Astrocyte (in vitro differentiated cells and primary cell): ENCODE results near the gene SIGLEC8. TPM values are rescaled to one million over a fixed set of nuclear protein-coding genes. Genes with fewer than 3 reads are reported as not detected.

Source experiments
- DNase-seq: peaks from one replicate; pipeline ENCODE4 v3.0.0-alpha.2; 2010; ENCODE audit warnings: low read depth
- FAIRE-seq: peaks from 2 replicates; lab custom pipeline; 2011; peaks lifted over from hg19 to GRCh38; lab: Jason Lieb, UNC
- H2AFZ ChIP-seq: 2 replicates; pipeline ENCODE4 v1.6.0; 2012; ENCODE audit warnings: low read depth, low read length, inconsistent platforms
- H3K27ac ChIP-seq: 2 replicates; pipeline ENCODE4 v1.5.1; 2011; ENCODE audit warnings: low read depth, low read length, inconsistent platforms
- H3K27me3 ChIP-seq: 2 replicates; pipeline ENCODE4 v1.6.0; 2011; ENCODE audit warnings: low read length, inconsistent platforms; ENCODE audit not compliant: insufficient read depth
- H3K36me3 ChIP-seq: 2 replicates; pipeline ENCODE4 v1.5.1; 2011; ENCODE audit warnings: low read length, inconsistent platforms; ENCODE audit not compliant: insufficient read depth
- H3K4me1 ChIP-seq: 2 replicates; pipeline ENCODE4 v1.5.1; 2011; ENCODE audit warnings: low read length, inconsistent platforms; ENCODE audit not compliant: insufficient read depth
- H3K4me2 ChIP-seq: 2 replicates; pipeline ENCODE4 v1.6.0; 2012; ENCODE audit warnings: low read length, inconsistent platforms
- H3K4me3 ChIP-seq: 2 replicates; pipeline ENCODE4 v1.5.1; 2011; ENCODE audit warnings: low read depth, mild to moderate bottlenecking, low read length, inconsistent platforms; ENCODE audit not compliant: insufficient read depth
- H3K79me2 ChIP-seq: 2 replicates; pipeline ENCODE4 v1.6.0; 2012; ENCODE audit warnings: mild to moderate bottlenecking, low read length, inconsistent platforms; ENCODE audit not compliant: insufficient read depth
- H3K9ac ChIP-seq: 2 replicates; pipeline ENCODE4 v1.6.0; 2012; ENCODE audit warnings: mild to moderate bottlenecking, low read length, inconsistent platforms
- H3K9me3 ChIP-seq: 2 replicates; pipeline ENCODE4 v1.5.1; 2012; ENCODE audit warnings: low read depth, mild to moderate bottlenecking, low read length, inconsistent platforms; ENCODE audit not compliant: insufficient read depth
- H4K20me1 ChIP-seq: 2 replicates; pipeline ENCODE4 v1.6.0; 2012; ENCODE audit warnings: low read length, inconsistent platforms; ENCODE audit not compliant: insufficient read depth
- H3K27ac Mint-ChIP-seq: one replicate; pipeline ENCODE4 v1.8.0; 2021; ENCODE audit warnings: mild to moderate bottlenecking, mixed read lengths; ENCODE audit not compliant: unreplicated experiment
- H3K27me3 Mint-ChIP-seq: one replicate; pipeline ENCODE4 v1.8.0; 2021; ENCODE audit warnings: low read depth, mixed read lengths; ENCODE audit not compliant: unreplicated experiment
- H3K36me3 Mint-ChIP-seq: one replicate; pipeline ENCODE4 v1.8.0; 2021; ENCODE audit warnings: low read depth, mixed read lengths; ENCODE audit not compliant: unreplicated experiment
- H3K4me1 Mint-ChIP-seq: one replicate; pipeline ENCODE4 v1.8.0; 2021; ENCODE audit warnings: low read depth, mixed read lengths; ENCODE audit not compliant: unreplicated experiment
- H3K4me3 Mint-ChIP-seq: one replicate; pipeline ENCODE4 v1.8.0; 2021; ENCODE audit warnings: mild to moderate bottlenecking, moderate library complexity, mixed read lengths; ENCODE audit not compliant: unreplicated experiment
- H3K9me3 Mint-ChIP-seq: one replicate; pipeline ENCODE4 v1.8.0; 2021; ENCODE audit warnings: mild to moderate bottlenecking, mixed read lengths; ENCODE audit not compliant: unreplicated experiment
- EZH2 ChIP-seq: IDR thresholded peaks from 2 replicates; pipeline ENCODE4 v1.6.1; 2012; ENCODE audit warnings: mild to moderate bottlenecking, low read length, inconsistent platforms; ENCODE audit not compliant: insufficient read depth
- total RNA-seq: library from RNA; stranded (reverse); gene quantifications from 2 replicates; pipeline ENCODE4 v1.2.1, GENCODE V29; 2021
- TF ChIP-seq, protein P1 (sequence below): IDR thresholded peaks from 2 replicates; pipeline ENCODE4 v1.5.1; 2011; ENCODE audit warnings: low read depth, mild to moderate bottlenecking, inconsistent platforms, low read length, moderate library complexity; ENCODE audit not compliant: insufficient read depth

Gene SIGLEC8
- total RNA-seq, 1 donor from 2014 or later = not detected

DNA sequence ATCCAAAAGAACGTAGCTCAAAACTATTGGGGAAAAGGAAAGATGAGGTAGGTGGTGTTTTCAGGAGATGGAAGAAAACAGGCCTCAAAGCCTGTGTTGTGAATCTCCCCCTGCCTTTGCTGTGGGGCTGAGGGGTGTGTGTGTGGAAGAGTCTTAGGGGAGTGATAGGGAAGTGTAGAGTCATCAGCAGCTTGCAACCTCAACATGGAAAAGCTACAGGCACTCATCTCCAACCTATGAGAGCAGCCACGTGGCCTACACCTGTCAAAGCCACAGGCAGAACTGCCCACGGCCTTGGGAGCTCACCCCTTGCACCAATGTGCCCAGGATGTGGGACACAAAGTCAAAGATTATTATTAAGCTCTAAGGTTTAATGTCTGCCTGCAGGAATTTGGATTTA, 47.6 kb upstream of the SIGLEC8 start:
- Histone ChIP-seq H3K36me3 (no peaks in the 10 kb centered on the region), H3K27ac (no peak overlapping the region), H3K4me2 (no peak overlapping the region), H3K27me3 (no peaks in the 10 kb centered on the region), H3K9ac (no peak overlapping the region), H3K79me2 (no peaks in the 10 kb centered on the region), H3K4me1 (no peaks in the 10 kb centered on the region), H3K9me3 (no peaks in the 10 kb centered on the region), H3K4me3 (no peak overlapping the region), H2AFZ (no peak overlapping the region), H4K20me1 (no peaks in the 10 kb centered on the region)
- H3K36me3 Mint-ChIP-seq = no peaks in the 10 kb centered on the region
- H3K27me3 Mint-ChIP-seq = peaks cover 4% of the 10 kb centered on the region
- H3K4me1 Mint-ChIP-seq = no peaks in the 10 kb centered on the region
- FAIRE-seq = no peak
- no peaks in the 10 kb centered on the region for H3K9me3 Mint-ChIP-seq
- no peak overlapping the region for H3K4me3 Mint-ChIP-seq
- DNase-seq = no peak
- H3K27ac Mint-ChIP-seq = no peak overlapping the region
- TF ChIP-seq, protein P1, sequence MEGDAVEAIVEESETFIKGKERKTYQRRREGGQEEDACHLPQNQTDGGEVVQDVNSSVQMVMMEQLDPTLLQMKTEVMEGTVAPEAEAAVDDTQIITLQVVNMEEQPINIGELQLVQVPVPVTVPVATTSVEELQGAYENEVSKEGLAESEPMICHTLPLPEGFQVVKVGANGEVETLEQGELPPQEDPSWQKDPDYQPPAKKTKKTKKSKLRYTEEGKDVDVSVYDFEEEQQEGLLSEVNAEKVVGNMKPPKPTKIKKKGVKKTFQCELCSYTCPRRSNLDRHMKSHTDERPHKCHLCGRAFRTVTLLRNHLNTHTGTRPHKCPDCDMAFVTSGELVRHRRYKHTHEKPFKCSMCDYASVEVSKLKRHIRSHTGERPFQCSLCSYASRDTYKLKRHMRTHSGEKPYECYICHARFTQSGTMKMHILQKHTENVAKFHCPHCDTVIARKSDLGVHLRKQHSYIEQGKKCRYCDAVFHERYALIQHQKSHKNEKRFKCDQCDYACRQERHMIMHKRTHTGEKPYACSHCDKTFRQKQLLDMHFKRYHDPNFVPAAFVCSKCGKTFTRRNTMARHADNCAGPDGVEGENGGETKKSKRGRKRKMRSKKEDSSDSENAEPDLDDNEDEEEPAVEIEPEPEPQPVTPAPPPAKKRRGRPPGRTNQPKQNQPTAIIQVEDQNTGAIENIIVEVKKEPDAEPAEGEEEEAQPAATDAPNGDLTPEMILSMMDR = no peak
- TF ChIP-seq EZH2 = no peak

DNA sequence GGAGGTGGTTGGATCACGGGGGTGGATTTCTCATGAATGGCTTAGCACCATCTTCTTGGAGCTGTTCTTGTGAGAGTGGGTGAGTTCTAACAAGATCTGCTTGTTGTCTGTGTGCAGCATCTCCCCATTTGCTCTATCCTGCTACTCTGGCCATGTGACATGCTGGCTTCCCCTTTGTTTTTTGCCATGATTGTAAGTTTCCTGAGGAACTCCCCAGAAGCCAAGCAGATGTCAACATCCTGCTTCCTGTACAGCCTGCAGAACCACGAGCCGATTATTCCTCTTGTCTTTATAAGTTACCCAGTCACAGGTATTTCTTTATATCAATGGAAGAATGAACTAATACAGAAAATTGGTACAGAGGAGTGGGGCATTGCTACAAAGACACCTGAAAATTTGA, 45.6 kb upstream of the SIGLEC8 start:
- no peak for DNase-seq
- no peak for FAIRE-seq
- H3K9me3 Mint-ChIP-seq = peaks cover 6% of the 10 kb centered on the region
- H3K27ac Mint-ChIP-seq = no peak overlapping the region
- no peak overlapping the region for H2AFZ ChIP-seq
- H3K4me1 Mint-ChIP-seq = no peaks in the 10 kb centered on the region
- no peaks in the 10 kb centered on the region for H3K27me3 ChIP-seq
- no peaks in the 10 kb centered on the region for H3K79me2 ChIP-seq
- TF ChIP-seq EZH2 = no peak
- TF ChIP-seq, protein P1 = no peak
- no peaks in the 10 kb centered on the region for H4K20me1 ChIP-seq
- no peaks in the 10 kb centered on the region for H3K4me1 ChIP-seq
- no peaks in the 10 kb centered on the region for H3K9me3 ChIP-seq
- no peaks in the 10 kb centered on the region for H3K36me3 Mint-ChIP-seq
- H3K9ac ChIP-seq = no peak overlapping the region
- H3K27me3 Mint-ChIP-seq = peaks cover 1% of the 10 kb centered on the region
- no peak overlapping the region for H3K4me2 ChIP-seq
- no peak overlapping the region for H3K27ac ChIP-seq
- H3K4me3 ChIP-seq = no peak overlapping the region
- H3K4me3 Mint-ChIP-seq = no peak overlapping the region
- H3K36me3 ChIP-seq = no peaks in the 10 kb centered on the region

DNA sequence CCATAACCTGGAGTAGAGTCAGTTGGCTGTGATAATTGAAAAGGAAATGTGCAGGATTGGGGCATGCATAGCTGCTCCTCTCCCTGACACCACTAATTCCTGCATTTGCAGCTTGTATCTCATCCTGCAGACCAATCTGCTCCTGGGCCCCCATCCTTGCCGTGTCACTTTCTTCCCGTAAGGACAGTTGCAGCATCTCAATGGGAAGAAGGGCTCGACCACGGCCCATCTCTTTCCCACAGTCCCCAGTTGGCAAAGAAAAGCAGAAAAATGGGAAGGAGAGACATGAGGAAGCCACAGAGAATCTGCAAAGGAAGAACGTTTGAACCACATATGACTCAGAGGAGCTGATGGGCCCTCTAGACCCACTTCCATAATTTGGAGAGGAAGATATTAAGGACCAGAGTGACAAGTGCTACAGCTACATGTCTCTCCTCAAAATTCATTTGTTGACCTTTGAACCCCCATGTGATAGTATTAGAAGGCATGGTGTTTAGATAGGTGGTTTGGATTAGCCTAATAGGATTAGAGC, 45.1 kb upstream of the SIGLEC8 start:
- H3K4me3 Mint-ChIP-seq = no peak overlapping the region

More for the DNA sequence above, 45.1 kb upstream of the SIGLEC8 start:
- H3K27me3 ChIP-seq = no peaks in the 10 kb centered on the region
- FAIRE-seq (no peak), DNase-seq (no peak)
- H3K27me3 Mint-ChIP-seq = peaks cover 3% of the 10 kb centered on the region
- H3K27ac Mint-ChIP-seq = no peak overlapping the region
- H3K9ac ChIP-seq = no peak overlapping the region
- no peaks in the 10 kb centered on the region for H3K4me1 Mint-ChIP-seq
- TF ChIP-seq, protein P1 = no peak
- TF ChIP-seq EZH2 = no peak
- H3K9me3 Mint-ChIP-seq = peaks cover 10% of the 10 kb centered on the region
- no peak overlapping the region for H3K4me3 ChIP-seq
- no peak overlapping the region for H3K27ac ChIP-seq
- no peaks in the 10 kb centered on the region for H3K36me3 ChIP-seq
- no peaks in the 10 kb centered on the region for H3K36me3 Mint-ChIP-seq
- no peak overlapping the region for H3K4me2 ChIP-seq
- no peak overlapping the region for H2AFZ ChIP-seq
- no peaks in the 10 kb centered on the region for H3K9me3 ChIP-seq
- H3K4me1 ChIP-seq = no peaks in the 10 kb centered on the region
- H4K20me1 ChIP-seq = no peaks in the 10 kb centered on the region
- no peaks in the 10 kb centered on the region for H3K79me2 ChIP-seq
